Heart right ventricle (tissue), 16 donors: ENCODE results near the gene PUM1. TPM values are rescaled to one million over a fixed set of nuclear protein-coding genes. Genes with fewer than 3 reads are reported as not detected.

ENCODE experiments used
- ATAC-seq, 8 donors: fragments of 200-7000 bp; cut with Tn5 transposase; one replicate each; pipeline ENCODE4 v1.9.1; 2020; ENCODE audit warnings: mild to moderate bottlenecking in 8 of 8, moderate library complexity in 8 of 8, moderate number of reproducible peaks in 1 of 8
- DNase-seq, 2 donors: peaks; one replicate each; pipeline ENCODE4 v3.0.0-alpha.2; 2020
- H3K27ac ChIP-seq, 10 donors: fragments of 200-600 bp; sonication (generic) in 2 of 10; one replicate each; pipeline versions ENCODE4 v1.5.0 to v1.8.0; 2020 to 2022; ENCODE audit warnings: mild to moderate bottlenecking in 3 of 10
- H3K27me3 ChIP-seq, 7 donors: fragments of 200-600 bp; one replicate each; pipeline ENCODE4 v1.8.0; 2021 to 2022; ENCODE audit warnings: mild to moderate bottlenecking in 2 of 7
- H3K36me3 ChIP-seq, 9 donors: fragments of 200-600 bp; sonication (generic) in 1 of 9; one replicate each; pipeline versions ENCODE4 v1.5.0 to v1.8.0; 2020 to 2022; ENCODE audit warnings: mild to moderate bottlenecking in 2 of 9
- H3K4me1 ChIP-seq, 9 donors: fragments of 200-600 bp; sonication (generic) in 1 of 9; one replicate each; pipeline versions ENCODE4 v1.5.0 to v1.8.0; 2020 to 2022; ENCODE audit warnings: mild to moderate bottlenecking in 4 of 9
- H3K4me3 ChIP-seq, 10 donors: fragments of 200-600 bp; sonication (generic) in 2 of 10; one replicate each; pipeline versions ENCODE4 v1.5.0 to v1.8.0; 2020 to 2022; ENCODE audit warnings: mild to moderate bottlenecking in 7 of 10, moderate library complexity in 2 of 10
- H3K9me3 ChIP-seq, 11 donors: fragments of 200-600 bp in 10 of 11; sonication (generic) in 2 of 11; one replicate each; pipeline versions ENCODE4 v1.5.0 to v1.8.0; 2013 to 2022; ENCODE audit warnings: mild to moderate bottlenecking in 2 of 11, control low read depth in 1 of 11, moderate library complexity in 1 of 11
- CTCF ChIP-seq, 9 donors: fragments of 200-600 bp; sonication (generic) in 2 of 9; IDR thresholded peaks; one replicate each; pipeline versions ENCODE4 v1.5.0 to v1.8.0; 2021 to 2022; ENCODE audit warnings: antibody characterized with exemption in 9 of 9, mild to moderate bottlenecking in 5 of 9, moderate library complexity in 1 of 9
- WGBS, 2 donors: extraction: QIAGEN DNeasy Blood & Tissue Kit; methylation state at CpG; one replicate each; pipeline ENCODE4 v1.1.7; 2013; ENCODE audit warnings: inconsistent platforms in 1 of 2; 5-methylcytosine and 5-hydroxymethylcytosine counted together
- intact Hi-C, 10 donors: fragments of 100-400 bp; cut with DNase I; formaldehyde crosslinking; loops; one replicate each; pipeline versions ENCODE4 v1.11.1 to v1.14.2; 2022
- polyA plus RNA-seq, 2 donors: library from polyadenylated mRNA; stranded (reverse); fragments of 200-250 nt; gene quantifications; one replicate each; pipeline ENCODE4 v1.2.3, GENCODE V29; 2013
- total RNA-seq, 10 donors: library from RNA; stranded (reverse); fragmentation: NEBNext Ultra II Directional in 3 of 10; extraction: Animal tissue kit (Norgen Biotek cat#: 25700) in 3 of 10; gene quantifications; one replicate each; pipeline versions ENCODE4 v1.2.1 to v1.2.4, GENCODE V29; 2021 to 2023
- donor health status: Arrhythmogenic right ventricular cardiomyopathy.
- donor health status: ischemic (EF 13 %, LVEDD 7.1; RV severe dilation, severe dysfunction).
- donor health status: healthy with polysubstance abuse.
- donor health status: DM: no; HTN: yes; CAD: no.
- donor health status: DM: no; HTN: no; CAD: no.
- donor health status: ischemic (EF 25% LVEDD 6.9; RV normal size, moderate dysfunction).
- donor health status: ischemic (EF 25% LVEDD 5.7; RV mildly dilated, moderate dysfunction).
- donor health status: healthy.
- donor health status: DM: yes; HTN: yes; CAD: no.
- donor health status: Ischemic cardiomyopathy.
- donor health status: ischemic (EF 35%, LVEDD 5.7; RV mildly dilated, moderate dysfunction).
- donor health status: nonischemic (EF 11% LVEDD 7.7; RV severe dilation, severe dysfunction).
- donor health status: DM: yes; HTN: yes; CAD: no.
- donor health status: PGD.
- donor health status: ischemic (EF 29% LVEDD 5.4; RV normal size, mild dysfunction).
- donor health status: nonischemic (EF 23%, LVEDD 6.1; RV moderate dilation, normal function).

The PUM1 gene
- total and polyA plus RNA-seq, 12 donors = 13.5 to 91.2 (median 81.0) TPM

GRCh38 chr1:31022259-31022658, 43.3 kb downstream of the PUM1 start:
- Histone ChIP-seq H3K27me3 (no peaks in the 10 kb centered on the region), H3K9me3 (no peaks in the 10 kb centered on the region), H3K4me3 (no peak overlapping the region), H3K36me3 (peaks cover 0 to 19% (median 0%) of the 10 kb centered on the region in 9 donors), H3K4me1 (peaks cover 8 to 85% (median 64%) of the 10 kb centered on the region in 9 donors), H3K27ac (no peak overlapping the region)
- 54 to 67% methylated on average over 2 of the region's 2 CpGs for WGBS, 2 donors
- ATAC-seq (no peak), DNase-seq (no peak)
- TF ChIP-seq CTCF (IDR thresholded peaks at IDR 0.05) = no peak
- intact Hi-C loops = no loop called here

- Histone ChIP-seq H3K4me3 (no peak overlapping the region), H3K27ac (no peak overlapping the region), H3K9me3 (no peaks in the 10 kb centered on the region), H3K4me1 (peaks cover 8 to 84% (median 62%) of the 10 kb centered on the region in 9 donors), H3K27me3 (no peaks in the 10 kb centered on the region), H3K36me3 (peaks cover 0 to 20% (median 0%) of the 10 kb centered on the region in 9 donors)
- ATAC-seq = no peak
- no peak for TF ChIP-seq CTCF (IDR thresholded peaks at IDR 0.05)
- 51 to 54% methylated on average over 3 of the region's 3 CpGs for WGBS, 2 donors
- intact Hi-C loops = no loop called here
- DNase-seq = no peak
Observed at GRCh38 chr1:31020007-31020790, 45.3 kb downstream of the PUM1 start.

GRCh38 chr1:31019401-31019800, 46.1 kb downstream of the PUM1 start:
- 55 to 64% methylated on average over 3 of the region's 3 CpGs for WGBS, 2 donors
- TF ChIP-seq CTCF (IDR thresholded peaks at IDR 0.05) = no peak
- peaks cover 0 to 27% (median 0%) of the 10 kb centered on the region in 9 donors for H3K36me3 ChIP-seq
- peaks cover 2 to 83% (median 58%) of the 10 kb centered on the region in 9 donors for H3K4me1 ChIP-seq
- no peak overlapping the region for H3K27ac ChIP-seq
- H3K27me3 ChIP-seq = no peaks in the 10 kb centered on the region
- H3K9me3 ChIP-seq = no peaks in the 10 kb centered on the region
- H3K4me3 ChIP-seq = no peak overlapping the region
- intact Hi-C loops = loop anchor here in 1 of 10 donors (10.0 kb wide), 1 partner anchor 45 kb away; the partner anchor contains the start of gene PUM1
- ATAC-seq = no peak
- no peak for DNase-seq

- H3K9me3 ChIP-seq = no peaks in the 10 kb centered on the region
Observed at GRCh38 chr1:31016868-31017267, 48.6 kb downstream of the PUM1 start.

More at GRCh38 chr1:31016868-31017267, 48.6 kb downstream of the PUM1 start:
- TF ChIP-seq CTCF (IDR thresholded peaks at IDR 0.05) = no peak
- Histone ChIP-seq H3K27ac (no peak overlapping the region), H3K36me3 (peaks cover 0 to 26% (median 0%) of the 10 kb centered on the region in 9 donors), H3K27me3 (no peaks in the 10 kb centered on the region), H3K4me3 (no peak overlapping the region), H3K4me1 (peaks cover 13 to 87% (median 68%) of the 10 kb centered on the region in 9 donors)
- ATAC-seq (no peak), DNase-seq (no peak)
- intact Hi-C loops = loop anchor here in 1 of 10 donors (10.0 kb wide), 1 partner anchor 48 kb away; the partner anchor contains the start of gene PUM1
- 30 to 40% methylated on average over 3 of the region's 3 CpGs for WGBS, 2 donors
